Umbilical cord (tissue), 2 donors: ENCODE results near the gene RGS6. TPM values are rescaled to one million over a fixed set of nuclear protein-coding genes. Genes with fewer than 3 reads are reported as not detected.
A peak's percentile ranks its signal among the peaks of the same experiment; 100 is the strongest.

Source experiments
- DNase-seq: peaks from one replicate; pipeline ENCODE4 v3.0.0-alpha.2; 2015; ENCODE audit warnings: low spot score
- total RNA-seq: library from RNA; depleted of rRNA; stranded (reverse); fragments of >200 nt; gene quantifications from one replicate; pipeline ENCODE4 v1.2.3, GENCODE V29; 2014; ENCODE audit warnings: low replicate concordance; ENCODE audit not compliant: insufficient read depth

The RGS6 gene
- total RNA-seq, 1 donor from 2014 or later: 4.3 TPM

DNA sequence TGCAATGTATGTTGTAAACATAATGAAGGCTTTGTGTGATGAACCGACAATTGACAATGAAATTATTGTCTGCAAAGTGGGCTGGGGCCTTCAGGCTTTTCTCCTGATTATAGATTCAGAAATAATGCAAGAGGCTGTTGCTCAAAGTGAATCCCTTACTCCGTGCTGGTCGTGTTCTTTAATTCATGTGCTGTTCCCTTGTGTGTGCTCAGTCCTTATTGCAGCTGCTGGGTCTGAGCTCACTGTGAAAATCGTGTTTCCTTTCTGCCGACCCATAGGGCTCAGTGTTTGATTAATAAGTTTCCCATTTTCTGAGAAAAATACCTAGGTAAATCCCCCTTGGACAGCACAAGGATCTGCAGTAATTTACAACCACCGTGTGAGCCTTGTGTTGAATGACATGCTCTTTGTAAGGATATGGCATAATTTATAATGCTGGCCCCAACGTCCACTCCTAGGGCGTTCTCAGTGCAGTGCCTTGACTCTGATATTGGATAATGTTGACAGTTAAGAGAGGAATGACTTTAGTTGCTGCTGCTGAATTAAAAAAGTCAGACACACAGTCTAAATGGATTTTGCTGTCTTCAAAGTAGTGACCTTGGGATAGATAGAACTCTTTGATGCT, 81.6 kb downstream of the RGS6 start:
- DNase-seq: no peak

DNA sequence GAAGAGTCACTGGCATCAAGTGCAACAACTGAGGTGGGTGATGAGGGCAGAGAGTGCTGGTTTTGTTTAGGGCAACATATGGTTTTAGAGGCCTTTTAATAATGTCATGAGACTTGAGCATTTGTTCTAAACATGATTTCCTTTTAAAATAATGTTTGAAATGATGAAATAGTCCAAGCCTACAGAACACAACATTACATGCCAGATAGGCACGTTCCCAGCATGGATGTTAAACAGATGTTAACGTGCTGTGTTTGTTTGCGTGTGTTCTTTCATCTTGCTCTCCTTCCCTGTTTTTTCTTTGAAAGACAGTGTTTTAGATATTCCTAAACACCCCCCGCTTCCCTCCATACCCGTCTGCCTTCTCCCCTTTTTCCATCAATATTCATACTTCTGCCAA, 82.3 kb downstream of the RGS6 start:
- DNase-seq: no peak

DNA sequence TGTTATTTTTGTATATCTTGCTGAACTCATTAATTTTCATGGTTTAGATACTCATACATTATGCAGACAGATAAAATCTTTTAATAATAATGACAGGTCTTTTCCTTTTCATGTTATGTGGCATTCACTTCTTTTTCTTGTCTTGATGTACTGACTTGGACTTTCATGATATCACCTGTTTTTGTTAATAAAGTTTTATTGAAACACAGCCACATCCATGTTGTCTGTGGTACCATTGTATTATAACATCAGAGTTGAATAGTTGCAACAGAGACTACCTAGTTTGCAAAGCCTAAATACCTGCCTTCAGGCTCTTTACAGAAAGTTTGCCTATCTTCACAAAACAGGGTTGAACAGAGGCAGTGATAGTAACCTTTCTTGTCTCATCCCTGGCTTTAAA, 85.1 kb downstream of the RGS6 start:
- DNase-seq: no peak

DNA sequence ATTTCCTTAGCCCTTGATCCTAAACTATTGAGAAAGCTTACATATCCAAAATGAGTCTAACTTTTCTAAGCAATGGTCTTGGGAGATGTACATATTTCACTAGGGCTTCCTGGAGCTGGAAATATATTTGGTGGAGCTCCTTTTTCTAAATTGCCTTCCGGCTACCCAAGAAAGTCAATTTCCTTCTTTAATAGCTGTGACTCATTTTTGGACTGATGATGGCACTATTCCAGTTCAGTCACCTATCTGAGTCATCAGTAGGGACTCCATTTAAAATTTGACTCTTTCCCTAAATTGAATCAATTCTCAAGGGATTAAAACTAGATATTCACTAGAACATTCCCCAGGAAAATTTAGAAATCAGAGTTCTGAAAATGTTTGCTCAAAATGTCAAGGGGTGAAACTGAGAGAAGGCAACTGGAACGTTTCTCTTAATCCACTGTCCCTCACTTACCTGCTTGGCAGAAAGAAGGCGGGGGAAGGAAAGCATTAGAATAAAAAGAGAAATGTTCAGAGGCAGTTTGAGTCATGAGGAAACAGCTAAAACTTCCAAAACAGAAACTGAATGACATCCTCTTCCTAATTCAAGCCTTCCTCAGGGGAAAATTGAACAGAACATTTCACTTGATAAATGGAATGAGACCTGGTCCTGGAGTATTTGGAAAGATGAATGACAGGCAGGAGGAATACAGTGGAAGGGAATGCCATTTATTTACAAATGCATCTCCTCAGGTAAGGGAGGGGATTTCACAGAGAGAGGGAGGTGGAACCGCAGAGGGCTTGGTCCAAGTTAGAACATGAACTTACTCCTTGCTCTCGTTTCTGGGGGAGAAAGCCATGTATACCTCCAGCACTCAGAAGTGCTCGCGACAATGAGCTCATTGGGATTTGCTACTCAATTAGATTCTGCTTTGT, 91.2 kb downstream of the RGS6 start:
- DNase-seq: no peak

DNA sequence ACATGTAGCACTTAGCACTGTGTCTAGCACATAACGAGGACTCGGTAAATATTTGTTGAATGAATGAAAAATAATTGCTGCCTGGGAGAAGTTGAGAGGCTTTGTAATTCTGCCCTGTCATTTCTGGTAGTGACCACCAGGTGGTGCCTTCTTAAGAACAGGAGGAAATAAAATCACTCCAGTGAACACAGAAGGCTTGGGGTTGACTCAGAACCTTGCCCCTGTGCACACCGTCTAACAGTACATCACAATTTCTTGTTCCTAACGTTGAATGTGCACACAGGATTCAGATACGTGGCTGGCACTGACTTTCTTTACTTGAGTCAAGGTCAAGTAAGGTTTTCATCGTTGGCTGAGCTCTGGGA, 91.8 kb downstream of the RGS6 start:
- peak; percentile 14 for DNase-seq

DNA sequence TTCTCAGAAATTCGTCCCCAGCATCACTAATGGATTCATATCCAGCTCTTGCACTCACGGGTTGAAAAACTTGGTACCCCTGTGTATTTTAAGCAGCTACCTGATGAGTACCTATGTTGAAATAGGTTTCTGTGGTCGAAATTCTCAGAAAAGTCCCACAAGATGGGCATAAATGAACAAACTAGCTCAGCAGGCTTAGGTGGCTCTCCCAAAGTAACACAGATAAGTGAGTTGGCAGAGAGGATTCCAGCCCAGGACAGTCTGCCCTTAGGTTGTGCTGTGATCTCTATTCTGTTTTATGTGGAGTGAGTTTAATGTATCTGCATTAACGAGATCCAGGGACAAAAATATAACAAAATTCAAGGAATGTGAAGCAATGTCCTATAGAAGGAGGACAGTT, 92.3 kb downstream of the RGS6 start:
- DNase-seq: no peak

DNA sequence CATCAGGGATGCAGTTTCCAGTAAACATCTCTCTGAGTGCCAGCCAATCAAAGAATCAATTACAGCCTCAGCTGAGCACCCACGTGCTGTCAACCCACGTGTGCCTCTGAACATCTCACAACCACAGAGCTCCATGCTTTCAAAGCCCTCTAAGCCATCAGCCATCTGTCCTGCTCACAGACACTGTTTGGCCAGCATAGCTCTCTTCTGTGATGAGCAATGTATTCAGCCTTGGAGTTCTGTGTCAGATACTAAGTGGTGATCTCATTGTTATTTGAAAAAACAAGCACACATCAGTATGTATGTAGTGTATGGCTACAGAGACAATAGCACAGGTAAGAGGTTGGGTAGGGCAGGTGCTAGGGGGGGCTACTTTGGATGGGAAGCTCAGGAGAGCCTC, 94.3 kb downstream of the RGS6 start:
- DNase-seq: no peak

DNA sequence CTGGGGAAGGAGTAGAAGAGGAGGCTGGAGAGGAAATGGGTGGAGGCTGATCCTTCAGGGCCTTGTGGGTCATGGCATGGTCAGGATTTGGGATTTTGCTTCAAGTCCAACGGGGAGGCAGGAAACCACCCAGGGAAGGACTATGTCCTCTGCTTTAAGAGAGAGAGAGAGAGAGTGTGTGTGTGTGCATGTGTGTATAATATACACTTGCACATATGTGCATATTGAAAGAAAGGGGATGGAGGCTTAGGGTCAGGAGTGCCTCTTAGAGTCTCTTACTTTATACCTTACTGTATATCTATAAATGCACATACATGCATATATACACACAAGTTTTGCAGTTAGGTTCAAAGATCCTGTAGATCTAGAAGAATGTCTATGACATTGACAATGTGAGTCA, 94.8 kb downstream of the RGS6 start:
- no peak for DNase-seq

DNA sequence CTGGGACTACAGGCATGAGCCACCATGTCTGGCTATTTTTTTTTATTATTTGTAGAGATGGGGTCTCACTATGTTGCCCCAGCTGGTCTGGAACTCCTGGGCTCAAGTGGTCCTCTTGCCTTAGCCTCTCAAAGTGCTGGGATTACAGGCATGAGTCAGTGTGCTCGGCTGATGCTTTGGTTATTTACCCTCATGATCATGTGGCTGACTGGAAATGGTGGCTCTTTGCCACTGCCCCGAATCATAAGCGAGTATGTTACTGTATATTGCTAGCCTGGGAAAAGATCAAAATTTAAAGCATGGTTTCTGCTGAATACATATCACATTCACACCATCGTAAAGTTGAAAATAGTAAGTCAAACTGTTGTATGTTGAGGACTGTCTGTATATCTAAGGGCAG, 101.1 kb downstream of the RGS6 start:
- no peak for DNase-seq

DNA sequence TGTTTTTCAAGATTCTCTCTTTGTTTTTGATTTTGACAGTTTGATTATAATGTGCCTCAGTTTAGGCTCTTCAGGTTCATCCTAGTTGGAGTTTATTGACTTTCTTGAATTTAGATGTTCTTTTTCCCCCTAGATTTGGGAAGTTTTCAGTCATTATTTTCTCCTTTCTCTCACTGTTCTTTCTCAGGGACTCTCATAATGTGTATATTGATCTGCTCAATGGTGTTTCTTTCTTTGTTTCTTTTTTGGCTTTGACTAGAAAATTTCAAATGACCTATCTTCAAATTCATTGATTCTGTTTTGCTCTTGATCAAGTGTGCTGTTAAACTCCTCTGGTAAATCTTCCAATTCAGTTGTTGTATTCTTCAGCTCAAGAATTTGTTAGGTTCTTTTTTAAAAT, 108.3 kb downstream of the RGS6 start:
- DNase-seq: no peak

DNA sequence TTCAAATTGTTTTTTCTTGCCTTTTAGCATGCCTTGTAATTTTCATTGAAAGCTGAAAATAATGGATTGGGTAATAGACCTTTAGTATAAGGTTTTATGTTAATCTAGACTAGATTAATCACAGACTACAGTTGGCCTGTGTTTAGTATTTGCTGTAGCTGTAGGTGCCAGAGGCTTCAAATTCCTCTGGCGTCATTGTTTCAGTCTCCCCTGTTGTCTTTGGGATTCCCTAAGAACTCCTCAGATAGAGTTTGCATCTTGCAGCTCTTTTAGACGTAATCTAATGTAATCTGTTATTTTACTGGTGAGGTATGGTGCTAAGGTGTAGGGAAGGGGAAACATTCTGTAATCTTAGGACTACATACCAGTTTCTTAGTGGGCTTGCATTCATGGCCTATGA, 113.0 kb downstream of the RGS6 start:
- DNase-seq: no peak

DNA sequence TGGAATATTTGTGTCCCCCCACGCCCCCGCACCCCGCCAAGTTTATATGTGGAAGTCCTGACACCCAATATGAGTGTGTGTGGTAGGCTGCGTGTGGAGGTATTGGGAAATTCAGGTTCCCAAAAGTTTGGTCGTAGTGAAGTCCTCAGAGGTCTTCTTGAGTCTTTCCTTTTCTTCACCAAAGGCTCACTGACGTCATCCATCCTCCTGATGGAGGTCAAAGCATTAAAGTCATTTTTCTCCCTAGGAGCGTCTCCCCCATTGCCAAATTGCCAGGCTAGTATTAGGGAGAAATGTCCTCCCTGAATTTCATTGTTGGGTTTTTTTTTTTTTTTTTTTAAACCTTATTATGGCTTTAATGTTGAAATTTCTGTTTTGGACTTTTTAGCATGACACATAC, 113.7 kb downstream of the RGS6 start:
- DNase-seq: no peak

DNA sequence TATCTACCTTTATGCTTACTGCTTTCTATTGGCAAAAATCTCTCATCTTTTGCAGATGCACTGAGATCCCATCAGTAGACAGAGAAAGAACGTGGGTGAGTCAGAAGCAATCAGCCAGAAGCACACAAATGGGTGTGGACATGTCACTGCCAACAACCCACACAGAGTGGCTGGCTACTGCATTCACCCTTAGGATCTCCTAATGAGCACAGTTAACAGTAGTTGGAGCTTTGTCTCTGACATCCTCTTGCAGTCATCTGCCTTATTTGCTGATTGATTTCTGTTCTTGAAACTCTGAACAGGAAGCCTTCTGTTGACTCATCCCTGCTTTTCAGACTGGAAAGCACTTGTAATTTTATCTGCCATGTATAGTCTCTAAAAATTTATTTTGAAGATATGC, 117.2 kb downstream of the RGS6 start:
- no peak for DNase-seq

DNA sequence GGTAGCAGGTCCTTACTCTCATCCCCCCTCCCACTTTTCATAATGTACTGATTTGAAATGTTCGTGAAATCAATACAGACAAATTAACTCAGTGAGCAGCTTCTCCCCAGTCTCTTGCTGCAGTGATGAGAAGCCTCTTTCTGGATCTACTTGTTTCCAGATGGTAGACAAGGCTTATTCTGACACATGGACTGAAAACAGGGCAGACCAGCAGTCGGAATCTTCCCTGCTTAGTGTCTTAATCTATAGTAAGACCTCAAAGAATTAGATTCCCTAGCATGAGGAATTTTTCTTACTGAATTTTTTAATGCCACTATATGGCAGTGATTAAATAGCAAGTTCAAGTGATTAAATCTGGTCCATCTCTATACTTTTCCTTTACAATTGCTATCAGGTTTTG, 120.1 kb downstream of the RGS6 start:
- DNase-seq: peak; percentile 84

DNA sequence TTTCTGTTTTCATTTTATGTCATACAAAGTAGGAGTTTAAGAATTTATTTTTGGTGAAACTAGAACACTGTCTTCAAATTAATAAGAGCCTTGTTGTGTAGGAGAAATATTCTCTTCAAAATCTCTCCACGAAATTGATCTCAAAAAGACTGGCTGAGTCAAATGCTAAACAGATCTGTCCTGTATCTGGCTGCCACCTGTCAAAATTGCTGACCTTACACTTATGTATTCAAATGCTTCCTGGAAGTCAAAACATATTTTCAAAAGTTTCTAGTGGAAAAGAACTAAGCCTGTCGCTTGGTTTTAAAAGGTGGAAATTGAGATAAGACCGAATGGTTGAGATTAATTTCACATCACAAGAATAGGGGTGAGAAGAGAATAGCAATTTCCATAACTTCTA, 121.4 kb downstream of the RGS6 start:
- no peak for DNase-seq

DNA sequence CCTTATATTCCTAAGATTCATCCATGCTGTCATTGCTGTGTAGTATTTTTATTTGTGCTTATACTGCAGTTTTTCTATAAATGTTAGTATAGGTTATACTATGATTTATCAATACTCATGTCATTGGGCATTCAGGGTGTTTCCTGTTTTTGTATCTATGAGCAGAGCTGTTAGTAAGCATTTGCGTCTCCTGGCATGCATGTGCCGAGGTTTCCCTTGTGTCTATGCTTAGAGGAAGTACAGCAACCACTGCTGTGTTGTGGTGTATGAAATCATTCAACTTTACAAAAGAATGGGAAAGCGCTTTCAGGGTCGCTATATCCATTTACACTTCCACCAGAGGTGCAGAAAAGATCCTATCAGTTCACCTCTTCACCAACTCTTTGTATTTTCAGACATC, 122.7 kb downstream of the RGS6 start:
- no peak for DNase-seq

DNA sequence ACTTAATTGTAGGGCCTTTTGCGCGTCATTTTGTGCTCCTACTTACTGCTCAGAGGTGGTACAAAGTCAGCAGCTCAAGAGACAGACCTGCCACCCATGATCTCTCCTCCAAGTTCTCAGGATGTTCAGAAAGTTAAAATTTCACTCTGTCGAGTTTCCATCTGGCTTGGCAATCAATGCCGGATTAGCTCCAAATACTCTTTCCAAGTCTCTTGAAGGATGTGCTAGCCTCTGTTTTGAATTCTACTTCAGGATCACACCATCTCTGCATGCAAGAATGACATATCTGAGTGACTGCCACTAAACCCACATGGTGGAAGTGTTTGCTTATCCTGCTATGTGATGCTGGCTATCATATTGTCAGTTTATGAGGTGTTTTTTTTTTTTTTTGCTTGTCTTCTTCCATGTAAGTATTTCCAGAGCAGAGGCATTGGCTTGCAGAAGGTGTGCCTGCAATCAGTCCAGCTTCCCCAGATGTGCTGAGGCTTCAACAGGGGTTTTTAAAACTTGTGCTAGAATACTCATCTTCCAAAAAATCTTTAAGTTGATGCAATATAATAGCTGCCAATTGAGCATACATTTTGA, 125.6 kb downstream of the RGS6 start:
- no peak for DNase-seq

DNA sequence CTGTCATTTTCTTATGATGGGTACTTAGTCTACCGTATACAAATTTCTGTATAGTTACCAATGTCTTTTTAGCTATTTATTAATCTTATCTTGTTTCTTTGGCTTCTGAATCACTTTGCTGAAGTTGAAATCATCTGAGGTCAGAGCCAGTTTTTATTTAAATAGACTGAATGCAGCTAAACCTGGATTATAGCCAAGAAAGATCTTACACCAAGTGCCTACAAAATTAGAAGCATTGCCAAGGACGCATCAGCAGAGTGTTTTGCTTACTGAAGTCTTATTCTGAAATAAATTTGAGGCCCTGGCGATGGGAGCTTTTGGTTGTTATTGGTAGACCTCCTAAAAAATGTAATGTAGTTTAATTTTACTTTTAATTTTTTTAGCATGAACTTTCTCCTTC, 128.2 kb downstream of the RGS6 start:
- no peak for DNase-seq

DNA sequence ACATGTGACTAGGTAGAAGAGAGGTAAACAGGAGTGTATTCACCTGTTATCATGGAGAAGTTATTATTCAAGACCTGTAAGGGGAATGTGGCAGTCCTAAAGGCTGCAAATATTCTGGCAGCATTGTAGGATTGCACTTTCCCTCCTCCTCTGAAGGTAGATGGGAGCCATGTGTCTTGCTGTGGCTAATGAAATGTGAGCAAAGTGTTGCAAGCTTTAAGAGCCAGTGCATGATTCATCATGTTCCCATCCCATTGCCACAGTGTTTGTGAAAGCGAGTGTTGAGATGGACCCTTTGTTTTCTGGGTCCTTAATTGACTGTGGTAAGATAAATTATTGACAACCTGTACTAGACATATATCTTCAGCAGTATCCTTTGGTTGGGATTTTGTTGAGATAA, 128.7 kb downstream of the RGS6 start:
- no peak for DNase-seq

DNA sequence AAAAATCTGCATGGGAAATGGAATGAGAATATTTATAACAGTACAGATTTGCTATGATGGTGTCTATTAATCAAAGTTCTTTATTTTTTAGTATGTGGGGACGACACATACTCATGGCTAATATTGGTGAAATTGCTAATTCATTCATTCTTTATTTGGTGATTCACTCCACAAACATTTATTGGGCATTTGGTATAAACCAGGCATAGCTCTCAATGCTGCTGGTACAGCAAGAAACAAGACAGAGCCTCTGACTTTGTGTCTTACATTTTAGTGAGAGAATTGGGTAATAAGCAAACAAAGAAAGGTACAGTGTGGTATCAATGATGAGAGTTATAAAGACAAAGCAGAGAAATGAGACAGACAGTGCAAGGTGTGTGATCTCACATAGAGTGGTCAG, 129.5 kb downstream of the RGS6 start:
- DNase-seq: no peak

DNA sequence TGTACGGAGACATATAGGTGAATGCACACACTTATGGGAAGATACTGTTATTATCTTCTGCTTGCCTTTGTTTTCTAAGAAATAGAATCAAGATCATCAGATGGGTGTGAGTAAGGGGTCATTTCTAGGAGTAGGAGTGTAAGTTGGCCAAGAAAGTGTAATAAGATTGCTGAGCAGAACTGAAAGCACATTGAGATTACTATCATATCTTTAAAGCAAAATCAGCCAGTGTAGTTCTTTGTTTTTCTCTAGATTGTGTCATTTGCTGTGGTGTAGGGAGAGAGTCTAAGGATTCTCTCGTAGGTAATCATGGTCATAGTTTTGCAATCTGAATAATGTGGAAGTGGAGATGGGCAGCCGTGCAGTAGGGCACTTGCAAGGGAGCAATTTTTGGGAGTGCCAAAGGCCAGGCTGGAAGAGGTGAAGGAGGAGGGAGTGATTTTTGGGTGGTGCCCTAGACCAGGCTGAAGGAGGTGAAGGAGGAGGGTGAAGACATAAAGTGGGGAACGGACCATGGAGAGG, 131.6 kb downstream of the RGS6 start:
- DNase-seq: no peak

DNA sequence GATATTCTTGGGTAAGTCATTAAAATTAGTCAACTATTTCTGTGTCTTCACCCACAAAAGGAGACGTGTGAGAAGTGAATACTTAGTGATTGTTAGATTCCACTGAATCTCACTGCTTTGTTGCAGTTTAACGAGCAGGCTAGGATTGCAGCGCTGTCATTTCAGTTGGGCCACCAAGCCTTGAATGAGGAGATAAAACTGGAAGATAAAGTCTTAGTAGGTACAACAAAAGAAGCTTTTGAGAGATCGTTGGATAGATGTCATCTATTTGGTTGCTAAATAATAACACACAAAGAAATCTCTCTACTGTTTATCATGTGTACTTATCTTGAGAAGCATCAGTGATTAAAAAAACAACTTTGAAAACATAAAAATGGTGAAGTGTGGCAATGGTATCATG, 132.3 kb downstream of the RGS6 start:
- no peak for DNase-seq

DNA sequence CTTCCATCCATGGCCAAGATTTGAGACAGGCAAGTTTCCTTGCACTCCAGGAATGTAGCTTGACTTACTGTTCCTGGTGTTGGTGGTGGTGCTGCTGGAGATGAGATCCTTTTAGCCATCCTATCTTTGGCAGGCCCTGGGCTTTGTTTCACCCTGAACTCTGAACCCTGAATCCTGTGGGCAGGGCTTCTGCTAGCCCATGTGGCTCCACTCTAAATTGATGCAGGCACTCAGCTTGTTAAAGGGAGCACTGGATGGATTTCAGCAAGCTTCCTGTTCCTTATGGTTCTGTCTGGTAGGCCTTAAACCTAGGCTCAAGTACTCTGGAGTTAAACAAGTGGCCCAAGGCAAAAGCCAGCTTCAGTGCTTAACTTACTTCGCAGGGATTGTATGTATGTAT, 138.2 kb downstream of the RGS6 start:
- DNase-seq: no peak
